Eye (tissue), 1 donor: ENCODE results near the gene SPDYA.
A peak's percentile ranks its signal among the peaks of the same experiment; 100 is the strongest.

Experiments
- DNase-seq: peaks from one replicate; pipeline ENCODE4 v3.0.0-alpha.2; 2015

SPDYA gene

GRCh38 chr2:28833740-28834470 is 23.3 kb downstream of the SPDYA start:
- DNase-seq, result no peak

GRCh38 chr2:28835781-28836180 is 25.1 kb downstream of the SPDYA start:
- DNase-seq, result no peak

GRCh38 chr2:28838971-28839370 is 28.3 kb downstream of the SPDYA start:
- no peak for DNase-seq

GRCh38 chr2:28842042-28842441 is 31.4 kb downstream of the SPDYA start:
- no peak for DNase-seq

- no peak for DNase-seq
Observed at GRCh38 chr2:28855193-28855592, 44.6 kb downstream of the SPDYA start.

GRCh38 chr2:28855977-28856376 is 45.3 kb downstream of the SPDYA start:
- DNase-seq, result no peak

- no peak for DNase-seq
Observed at GRCh38 chr2:28868611-28869010, 58.0 kb downstream of the SPDYA start.

GRCh38 chr2:28869494-28870145 is 59.0 kb downstream of the SPDYA start:
- no peak for DNase-seq

- DNase-seq, result peak; percentile 98
Observed at GRCh38 chr2:28870146-28870891, 59.7 kb downstream of the SPDYA start, which contains the start of gene TRMT61B. Gene TRMT61B (minus strand): TSS chr2:28870309. CDS start chr2:28870277, 32 bp downstream.

- DNase-seq, result no peak
Observed at GRCh38 chr2:28871620-28872019, 61.0 kb downstream of the SPDYA start.

- no peak for DNase-seq
Observed at GRCh38 chr2:28880193-28880592, 69.6 kb downstream of the SPDYA start.

- DNase-seq, result no peak
Observed at GRCh38 chr2:28893488-28893887, 82.9 kb downstream of the SPDYA start.

GRCh38 chr2:28894470-28895188 is 84.0 kb downstream of the SPDYA start, which contains the start of gene WDR43:
Gene WDR43 (plus strand): TSS chr2:28894667. CDS start chr2:28894699, 32 bp downstream.
- peak; percentile 99 for DNase-seq

GRCh38 chr2:28895189-28895893 is 84.7 kb downstream of the SPDYA start:
- DNase-seq, result peak; percentile 17

GRCh38 chr2:28896906-28897305 is 86.3 kb downstream of the SPDYA start:
- DNase-seq, result no peak

GRCh38 chr2:28898048-28898447 is 87.4 kb downstream of the SPDYA start:
- DNase-seq, result no peak
